Neural progenitor cell (in vitro differentiated cells): Measurements from ENCODE around the gene TIMM23. TPM values are rescaled to one million over a fixed set of nuclear protein-coding genes. Genes with fewer than 3 reads are reported as not detected.

ENCODE experiments used
- DNase-seq: peaks from one replicate; pipeline ENCODE4 v3.0.0-alpha.2; 2016; ENCODE audit warnings: low spot score
- H2AFZ ChIP-seq: fragments of 200-600 bp; sonication (generic); replicated peaks from 2 replicates; pipeline ENCODE4 v1.6.1; 2016; ENCODE audit warnings: antibody characterized with exemption
- H3F3A ChIP-seq: fragments of 200-600 bp; sonication (generic); 2 replicates; pipeline ENCODE4 v1.6.1; 2016; ENCODE audit warnings: antibody characterized with exemption, low read depth
- H3K27ac ChIP-seq: fragments of 200-600 bp; sonication (generic); 2 replicates; pipeline ENCODE4 v1.5.1; 2016; ENCODE audit warnings: mild to moderate bottlenecking
- H3K27me3 ChIP-seq: fragments of 200-600 bp; sonication (generic); 2 replicates; pipeline ENCODE4 v1.6.1; 2016; ENCODE audit warnings: mild to moderate bottlenecking, moderate library complexity
- H3K36me3 ChIP-seq: fragments of 200-600 bp; sonication (generic); 2 replicates; pipeline ENCODE4 v1.5.1; 2016
- H3K4me1 ChIP-seq: fragments of 200-600 bp; sonication (generic); 2 replicates; pipeline ENCODE4 v1.6.1; 2016; ENCODE audit warnings: mixed run types
- H3K4me2 ChIP-seq: fragments of 200-600 bp; sonication (generic); 2 replicates; pipeline ENCODE4 v1.6.1; 2016
- H3K4me3 ChIP-seq: fragments of 200-600 bp; sonication (generic); 2 replicates; pipeline ENCODE4 v1.5.1; 2016
- H3K79me2 ChIP-seq: fragments of 200-600 bp; sonication (generic); 2 replicates; pipeline ENCODE4 v1.6.1; 2016; ENCODE audit warnings: low read depth
- H3K9ac ChIP-seq: fragments of 200-600 bp; sonication (generic); 2 replicates; pipeline ENCODE4 v1.6.1; 2016
- H3K9me3 ChIP-seq: fragments of 200-600 bp; sonication (generic); 2 replicates; pipeline ENCODE4 v1.5.1; 2016; ENCODE audit warnings: low read depth
- H4K20me1 ChIP-seq: fragments of 200-600 bp; sonication (generic); 2 replicates; pipeline ENCODE4 v1.6.1; 2016; ENCODE audit warnings: low read depth
- H3K27ac Mint-ChIP-seq: 3 replicates; pipeline ENCODE4 v1.8.0; 2021; ENCODE audit warnings: mixed read lengths
- H3K27me3 Mint-ChIP-seq: 2 replicates; pipeline ENCODE4 v1.8.0; 2022; ENCODE audit warnings: low read depth, mild to moderate bottlenecking, inconsistent platforms, moderate library complexity, mixed read lengths; ENCODE audit not compliant: insufficient read depth
- H3K36me3 Mint-ChIP-seq: 3 replicates; pipeline ENCODE4 v1.8.0; 2021; ENCODE audit warnings: mixed read lengths
- H3K4me1 Mint-ChIP-seq: 3 replicates; pipeline ENCODE4 v1.8.0; 2021; ENCODE audit warnings: mixed read lengths
- H3K4me3 Mint-ChIP-seq: 3 replicates; pipeline ENCODE4 v1.8.0; 2021; ENCODE audit warnings: mild to moderate bottlenecking, moderate library complexity, mixed read lengths
- H3K9me3 Mint-ChIP-seq: 3 replicates; pipeline ENCODE4 v1.8.0; 2020; ENCODE audit warnings: mixed read lengths
- CTCF ChIP-seq: fragments of 200-600 bp; sonication (generic); IDR thresholded peaks from 2 replicates; pipeline ENCODE4 v1.5.1; 2017; ENCODE audit warnings: antibody characterized with exemption, mild to moderate bottlenecking
- EZH2 ChIP-seq: fragments of 200-600 bp; sonication (generic); IDR thresholded peaks from 2 replicates; pipeline ENCODE4 v1.6.1; 2017; ENCODE audit warnings: antibody characterized with exemption, mild to moderate bottlenecking, moderate library complexity
- EZH2phosphoT487 ChIP-seq: fragments of 200-600 bp; sonication (generic); IDR thresholded peaks from 2 replicates; pipeline ENCODE4 v1.6.1; 2017; ENCODE audit warnings: antibody characterized with exemption
- total RNA-seq: library from RNA; depleted of rRNA; stranded (reverse); fragments of >200 nt; gene quantifications from 2 replicates; pipeline ENCODE4 v1.2.3, GENCODE V29; 2015; ENCODE audit warnings: low replicate concordance

Gene TIMM23
- total RNA-seq, 1 donor from 2014 or later: 85.4 TPM

GRCh38 chr10:46040004-46040403 lies 67.7 kb downstream of the TIMM23 start:
- H3K9me3 Mint-ChIP-seq: no peaks in the 10 kb centered on the region
- no peak overlapping the region for H3K27ac Mint-ChIP-seq
- H2AFZ ChIP-seq: no peak overlapping the region

GRCh38 chr10:46042527-46042926 lies 70.2 kb downstream of the TIMM23 start:
- DNase-seq: no peak
- H3K27ac Mint-ChIP-seq: no peak overlapping the region
- Histone ChIP-seq H3K9ac (no peak overlapping the region), H3K79me2 (no peaks in the 10 kb centered on the region), H3K4me2 (no peak overlapping the region), H3F3A (no peaks in the 10 kb centered on the region), H3K9me3 (no peaks in the 10 kb centered on the region), H3K4me3 (no peak overlapping the region), H3K27me3 (no peaks in the 10 kb centered on the region), H4K20me1 (no peaks in the 10 kb centered on the region), H3K36me3 (no peaks in the 10 kb centered on the region), H3K27ac (no peak overlapping the region), H2AFZ (no peak overlapping the region), H3K4me1 (no peaks in the 10 kb centered on the region)
- no peak overlapping the region for H3K4me3 Mint-ChIP-seq
- no peaks in the 10 kb centered on the region for H3K36me3 Mint-ChIP-seq
- H3K9me3 Mint-ChIP-seq: no peaks in the 10 kb centered on the region
- H3K27me3 Mint-ChIP-seq: peaks cover 4% of the 10 kb centered on the region
- no peaks in the 10 kb centered on the region for H3K4me1 Mint-ChIP-seq
- TF ChIP-seq EZH2phosphoT487: no peak
- TF ChIP-seq CTCF: no peak
- TF ChIP-seq EZH2: no peak

More at GRCh38 chr10:46040004-46040403, 67.7 kb downstream of the TIMM23 start:
- Histone ChIP-seq H3K9me3 (no peaks in the 10 kb centered on the region), H4K20me1 (no peaks in the 10 kb centered on the region), H3K36me3 (no peaks in the 10 kb centered on the region), H3F3A (no peaks in the 10 kb centered on the region), H3K27ac (no peak overlapping the region), H3K27me3 (no peaks in the 10 kb centered on the region), H3K4me3 (no peak overlapping the region), H3K9ac (no peak overlapping the region), H3K4me1 (no peaks in the 10 kb centered on the region), H3K4me2 (no peak overlapping the region), H3K79me2 (no peaks in the 10 kb centered on the region)
- Mint-ChIP-seq H3K27me3 (peaks cover 2% of the 10 kb centered on the region), H3K36me3 (no peaks in the 10 kb centered on the region), H3K4me1 (no peaks in the 10 kb centered on the region), H3K4me3 (no peak overlapping the region)
- no peak for TF ChIP-seq CTCF
- TF ChIP-seq EZH2phosphoT487: no peak
- TF ChIP-seq EZH2: no peak
- no peak for DNase-seq

DNA sequence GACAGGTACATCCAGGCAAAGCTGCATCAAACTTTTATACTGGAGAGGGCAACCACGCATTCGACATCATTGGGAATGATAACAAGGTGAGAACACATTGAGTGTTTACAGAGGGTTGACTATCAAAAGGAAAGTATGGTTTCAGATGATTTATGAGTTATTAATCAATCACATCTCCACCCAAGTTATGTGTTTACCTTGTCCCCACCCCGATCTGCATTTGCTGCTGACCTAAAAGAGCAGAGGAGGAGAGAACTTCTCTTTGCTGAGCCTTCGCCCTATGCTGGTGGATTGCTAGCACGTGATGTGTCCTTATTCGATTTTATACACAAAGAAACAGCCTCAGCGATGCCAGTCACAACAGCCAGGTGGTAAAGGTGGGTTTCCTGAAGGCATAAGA lies 74.0 kb downstream of the TIMM23 start, which contains the start of gene MSMB:
MSMB (minus strand) TSS at position 9 of the 400 bp plus-strand sequence. CDS start 32 bp downstream, outside the sequence.
- Histone ChIP-seq H2AFZ (no peak within 1 kb of the TSS), H4K20me1 (no peaks in the 10 kb centered on the region), H3K27me3 (no peaks in the 10 kb centered on the region), H3K9me3 (no peaks in the 10 kb centered on the region), H3K9ac (no peak within 1 kb of the TSS), H3K36me3 (no peaks in the 10 kb centered on the region), H3K79me2 (no peaks in the 10 kb centered on the region), H3K4me3 (no peak within 1 kb of the TSS), H3K4me1 (no peaks in the 10 kb centered on the region), H3F3A (no peaks in the 10 kb centered on the region), H3K27ac (no peak within 1 kb of the TSS), H3K4me2 (no peak within 1 kb of the TSS)
- Mint-ChIP-seq H3K27ac (no peak within 1 kb of the TSS), H3K27me3 (peaks cover 3% of the 10 kb centered on the region), H3K9me3 (no peaks in the 10 kb centered on the region), H3K4me1 (peaks cover 4% of the 10 kb centered on the region), H3K4me3 (no peak within 1 kb of the TSS), H3K36me3 (no peaks in the 10 kb centered on the region)
- no peak for DNase-seq
- TF ChIP-seq EZH2 (no peak), CTCF (no peak), EZH2phosphoT487 (no peak)
